GM12891 (cell line): Measurements from ENCODE around the gene ASRGL1.

ENCODE experiments used
- DNase-seq: peaks from one replicate; pipeline ENCODE4 v3.0.0; 2011; ENCODE audit warnings: low spot score; ENCODE audit not compliant: insufficient read length
- FAIRE-seq: peaks from 2 replicates; lab custom pipeline; 2011; peaks lifted over from hg19 to GRCh38; lab: Jason Lieb, UNC
- PAX5 ChIP-seq: IDR thresholded peaks from 2 replicates; pipeline ENCODE4 v1.6.1; 2011; ENCODE audit warnings: low read length, moderate library complexity, mild to moderate bottlenecking; ENCODE audit not compliant: insufficient read depth, severe bottlenecking
- POLR2A ChIP-seq: IDR thresholded peaks from 2 replicates; pipeline ENCODE4 v1.6.1; 2011; ENCODE audit warnings: low read depth, low read length, control low read depth
- POLR2AphosphoS5 ChIP-seq: IDR thresholded peaks from 2 replicates; pipeline ENCODE4 v1.6.1; 2011; ENCODE audit warnings: low read depth, low read length, control low read depth
- POU2F2 ChIP-seq: IDR thresholded peaks from 2 replicates; pipeline ENCODE4 v1.6.1; 2011; ENCODE audit warnings: low read depth, mild to moderate bottlenecking, control low read depth, low read length, moderate library complexity
- SPI1 ChIP-seq: IDR thresholded peaks from 2 replicates; pipeline ENCODE4 v1.6.1; 2011; ENCODE audit warnings: low read depth, low read length, control low read depth
- TAF1 ChIP-seq: IDR thresholded peaks from 2 replicates; pipeline ENCODE4 v1.6.1; 2011; ENCODE audit warnings: low read depth, low read length, control low read depth

The ASRGL1 gene

DNA sequence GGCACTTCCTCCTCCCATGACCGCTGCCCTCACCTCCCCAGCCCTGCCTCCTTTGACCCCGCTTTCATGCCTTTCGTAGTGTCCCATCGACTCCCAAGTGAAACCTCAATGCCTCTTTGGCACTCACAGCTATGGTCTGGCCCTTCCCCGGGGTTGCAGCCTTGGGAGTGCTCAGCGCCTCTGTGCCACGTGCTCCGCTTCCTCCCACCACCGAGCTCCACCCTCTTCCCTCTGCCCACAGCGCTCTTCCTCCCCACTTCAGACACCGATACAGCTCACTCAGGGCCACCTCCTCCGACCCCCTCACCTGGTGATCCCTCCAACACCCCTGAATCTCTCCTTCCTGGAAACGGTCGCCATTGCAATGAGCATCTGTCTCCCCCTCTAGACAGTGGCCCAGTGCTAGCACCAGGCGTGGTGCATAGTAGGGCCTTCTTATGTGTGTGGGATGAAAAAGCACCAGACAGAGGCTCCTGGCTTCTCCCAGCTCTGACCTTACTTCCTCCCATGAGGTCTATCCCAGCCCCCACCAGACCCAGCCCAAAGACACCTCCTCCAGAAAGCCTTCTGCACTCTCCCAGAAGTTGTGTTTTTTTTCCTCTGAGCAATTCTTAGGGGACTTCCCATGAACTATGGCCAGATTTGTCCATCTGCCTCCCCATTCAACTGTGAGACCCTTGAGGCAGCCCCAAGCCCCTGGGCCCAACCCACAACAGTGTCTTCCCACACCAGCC is 65.1 kb downstream of the ASRGL1 start:
- DNase-seq (no peak), FAIRE-seq (no peak)
- TF ChIP-seq SPI1 (no peak), POLR2A (no peak), POU2F2 (no peak), PAX5 (no peak), TAF1 (no peak), POLR2AphosphoS5 (no peak)

DNA sequence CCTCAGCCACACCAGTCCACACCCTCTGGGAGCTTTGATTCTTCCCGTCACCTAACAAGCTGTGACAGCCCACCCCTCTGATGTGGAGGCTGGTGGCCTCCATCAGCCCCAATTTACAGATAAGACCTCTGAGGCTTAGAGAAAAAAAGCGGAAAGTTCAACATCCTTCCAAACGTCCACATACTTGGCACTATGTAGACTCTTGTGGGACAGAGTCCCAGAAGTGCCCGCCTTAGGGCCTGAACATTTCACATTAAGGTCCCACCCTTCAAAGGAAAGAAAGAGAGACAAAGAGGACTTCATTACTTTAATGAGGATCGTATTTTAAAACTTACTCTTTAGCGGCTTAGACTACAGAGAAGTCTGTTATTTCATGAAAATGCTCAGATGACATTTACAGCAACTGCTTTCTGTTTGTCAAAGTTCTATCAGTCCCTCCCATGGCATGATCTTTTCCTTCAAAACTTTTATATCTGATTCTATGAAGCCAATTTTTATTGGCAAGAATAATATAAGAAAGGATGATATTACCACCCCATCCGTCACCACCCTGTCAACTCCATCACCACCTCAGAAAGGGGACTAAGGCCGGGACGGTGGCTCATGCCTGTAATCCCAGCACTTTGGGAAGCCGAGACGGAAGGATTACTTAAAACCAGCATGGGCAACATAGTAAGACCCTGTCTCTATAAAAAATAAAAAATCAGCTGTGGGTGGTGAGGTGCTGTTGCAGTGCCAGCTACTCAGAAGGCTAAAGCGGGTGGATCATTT is 65.9 kb downstream of the ASRGL1 start:
- no peak for TF ChIP-seq PAX5
- TF ChIP-seq TAF1, result no peak
- no peak for TF ChIP-seq POU2F2
- TF ChIP-seq POLR2AphosphoS5, result no peak
- no peak for TF ChIP-seq SPI1
- no peak for TF ChIP-seq POLR2A
- no peak for DNase-seq

DNA sequence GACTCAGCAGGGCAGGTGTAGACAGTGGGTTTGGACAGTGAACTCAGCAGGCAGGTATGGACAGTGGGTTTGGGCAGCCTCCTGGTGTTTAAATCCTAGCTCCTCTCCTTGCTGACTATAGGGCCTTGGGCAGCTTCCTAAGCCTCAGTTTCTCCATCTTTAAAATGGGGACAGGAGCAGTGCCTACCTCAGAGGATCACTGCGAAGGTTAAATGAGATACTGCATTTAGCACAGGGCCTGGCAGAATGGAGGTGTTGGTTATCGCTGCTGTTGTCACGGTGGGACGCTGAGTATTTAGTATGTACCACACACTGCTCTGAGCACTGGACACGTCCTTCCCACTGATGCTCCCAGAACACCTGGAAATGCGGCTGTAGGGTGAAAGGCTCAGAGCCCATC is 67.2 kb downstream of the ASRGL1 start:
- TF ChIP-seq TAF1, result no peak
- TF ChIP-seq POLR2AphosphoS5, result no peak
- no peak for TF ChIP-seq POLR2A
- TF ChIP-seq PAX5, result no peak
- no peak for TF ChIP-seq POU2F2
- TF ChIP-seq SPI1, result no peak
- FAIRE-seq (no peak), DNase-seq (no peak)

More for the DNA sequence above, 65.9 kb downstream of the ASRGL1 start:
- no peak for FAIRE-seq

DNA sequence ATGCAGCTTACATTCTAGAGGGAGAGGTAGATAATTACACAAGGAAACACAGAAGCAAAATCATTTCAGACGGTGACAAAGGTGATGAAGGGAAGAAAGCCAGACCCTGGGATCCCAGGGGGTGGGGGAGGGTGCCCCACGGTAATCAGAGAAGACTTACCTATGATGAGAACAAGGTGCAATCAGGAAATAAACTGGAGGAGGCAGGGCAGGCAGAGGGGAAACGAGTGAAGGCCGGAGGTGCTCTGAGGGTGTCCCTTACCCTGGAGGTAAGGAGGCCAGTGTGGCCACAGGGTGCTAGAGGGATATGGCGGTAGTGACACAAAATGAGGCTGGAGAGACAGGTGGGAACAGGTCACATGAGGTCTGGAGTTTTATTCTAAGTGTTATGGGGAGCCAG is 67.7 kb downstream of the ASRGL1 start:
- TF ChIP-seq TAF1 (no peak), PAX5 (no peak), POLR2A (no peak), POLR2AphosphoS5 (no peak), POU2F2 (no peak), SPI1 (no peak)
- no peak for DNase-seq
- FAIRE-seq, result no peak

DNA sequence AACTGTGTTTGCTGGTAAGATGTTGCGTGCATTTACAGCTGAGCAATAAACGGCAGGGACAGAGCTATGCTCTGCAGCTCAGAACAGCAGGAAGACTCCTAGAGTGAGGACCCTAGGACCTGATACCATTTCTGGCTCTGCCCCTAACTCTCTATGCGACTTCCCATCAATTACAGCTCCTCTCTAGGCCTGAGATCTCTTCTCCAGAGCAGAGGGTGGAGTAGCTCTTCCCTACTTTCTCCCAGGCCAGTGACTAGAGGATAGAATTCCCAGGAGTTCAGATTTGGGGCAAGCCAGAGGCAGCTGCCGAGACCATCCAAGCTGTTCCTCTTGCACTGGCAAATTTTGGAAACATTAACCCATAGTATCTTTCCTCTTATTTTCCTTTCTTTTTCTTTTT is 68.8 kb downstream of the ASRGL1 start:
- TF ChIP-seq TAF1 (no peak), SPI1 (no peak), POU2F2 (no peak), POLR2A (no peak)
- DNase-seq, result no peak
- no peak for FAIRE-seq

DNA sequence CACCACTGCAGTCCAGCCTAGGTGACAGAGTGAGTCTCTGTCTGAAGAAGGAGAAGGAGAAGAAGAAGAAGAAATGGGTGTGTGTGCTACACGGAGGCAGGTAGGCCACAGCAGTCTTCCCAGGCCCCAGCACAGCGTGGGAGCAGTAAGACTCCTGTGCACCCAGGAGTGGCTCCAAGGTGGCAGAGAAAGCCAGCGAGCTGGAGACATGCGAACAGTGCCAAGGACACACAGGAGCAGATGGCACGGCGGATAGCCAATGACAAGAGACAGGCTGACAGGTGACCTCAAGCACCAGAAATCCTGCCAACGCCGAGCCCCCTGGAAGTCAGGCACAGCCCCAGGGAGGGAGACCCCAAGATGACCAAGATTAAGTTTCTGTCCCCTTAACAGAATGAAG is 72.6 kb downstream of the ASRGL1 start:
- DNase-seq (no peak), FAIRE-seq (no peak)
- TF ChIP-seq PAX5 (no peak), POLR2AphosphoS5 (no peak), TAF1 (no peak), POLR2A (no peak), POU2F2 (no peak), SPI1 (no peak)

DNA sequence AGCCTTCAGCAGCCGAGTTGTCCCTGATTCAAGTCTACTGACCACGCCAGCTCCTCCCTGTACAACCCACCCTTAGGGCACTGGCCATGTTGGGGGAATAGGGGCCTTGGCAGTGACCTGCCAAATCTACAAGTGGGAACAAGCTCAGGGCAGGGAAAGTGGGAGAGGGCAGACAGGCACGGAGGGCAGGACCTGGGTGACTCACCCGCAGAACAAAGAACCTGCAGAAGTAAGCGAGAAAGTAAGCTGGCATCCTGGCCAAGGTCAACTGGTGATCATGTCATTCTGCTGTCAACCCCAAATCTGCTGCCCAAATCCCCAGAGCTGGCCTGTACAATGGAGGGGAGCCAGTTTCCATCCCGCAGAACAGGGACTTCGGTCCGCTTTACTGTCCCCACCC is 73.7 kb downstream of the ASRGL1 start:
- no peak for DNase-seq
- TF ChIP-seq PAX5, result no peak
- TF ChIP-seq SPI1, result no peak
- TF ChIP-seq TAF1, result no peak
- TF ChIP-seq POLR2AphosphoS5, result no peak
- no peak for TF ChIP-seq POU2F2
- no peak for TF ChIP-seq POLR2A
- FAIRE-seq, result no peak

DNA sequence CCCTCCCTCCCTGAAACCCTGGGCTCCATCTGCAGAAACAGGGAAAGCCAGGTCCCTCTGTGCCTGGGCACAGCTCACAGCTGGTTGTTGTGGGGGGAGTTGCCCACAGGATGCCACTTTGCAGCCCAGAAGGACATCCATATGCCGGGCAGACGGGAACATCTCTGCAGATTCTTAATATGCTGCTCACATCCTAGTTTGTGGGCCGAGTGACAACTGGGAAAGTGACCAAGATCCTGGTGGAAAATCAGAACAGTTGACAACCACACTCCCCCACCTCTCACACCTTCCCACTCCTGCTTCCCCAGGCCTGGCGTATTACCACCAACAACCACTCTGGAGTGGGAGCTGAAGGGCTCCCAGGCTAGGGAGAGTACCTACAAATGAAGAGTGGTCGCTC is 74.3 kb downstream of the ASRGL1 start:
- TF ChIP-seq POLR2AphosphoS5 (no peak), POLR2A (no peak), POU2F2 (no peak), SPI1 (no peak), TAF1 (no peak), PAX5 (no peak)
- FAIRE-seq (no peak), DNase-seq (no peak)

DNA sequence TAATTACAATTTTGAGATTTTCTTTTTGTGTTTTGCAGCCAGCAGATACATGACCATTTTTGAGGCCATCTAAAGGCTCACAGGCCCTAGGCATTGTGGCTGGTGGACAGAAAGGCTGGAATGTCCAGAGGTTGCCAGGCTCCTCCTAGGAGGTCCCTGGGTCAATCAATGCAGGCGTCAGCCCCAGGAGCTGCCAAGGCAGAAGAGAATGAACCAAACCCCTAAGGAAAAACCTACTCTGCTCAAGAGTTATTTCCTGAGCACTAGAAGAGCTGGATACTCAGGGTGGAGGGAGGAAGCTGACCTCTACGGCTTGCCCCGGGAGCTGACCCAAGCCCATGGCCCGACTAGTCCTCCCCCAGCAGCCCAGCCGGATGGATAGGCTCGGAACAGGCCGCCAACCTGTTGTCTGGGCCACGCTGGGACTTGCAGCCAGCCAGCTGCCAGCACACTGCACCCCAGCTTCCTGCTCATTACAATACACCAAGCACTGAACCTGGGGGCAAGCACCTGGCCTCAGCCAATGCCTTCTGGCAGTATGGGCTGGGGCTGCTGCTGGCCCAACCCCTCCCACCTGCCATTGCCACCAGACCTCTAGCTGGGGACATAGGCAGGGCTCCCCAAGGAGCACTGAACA is 75.9 kb downstream of the ASRGL1 start:
- DNase-seq, result no peak
- no peak for FAIRE-seq
- TF ChIP-seq SPI1, result no peak

DNA sequence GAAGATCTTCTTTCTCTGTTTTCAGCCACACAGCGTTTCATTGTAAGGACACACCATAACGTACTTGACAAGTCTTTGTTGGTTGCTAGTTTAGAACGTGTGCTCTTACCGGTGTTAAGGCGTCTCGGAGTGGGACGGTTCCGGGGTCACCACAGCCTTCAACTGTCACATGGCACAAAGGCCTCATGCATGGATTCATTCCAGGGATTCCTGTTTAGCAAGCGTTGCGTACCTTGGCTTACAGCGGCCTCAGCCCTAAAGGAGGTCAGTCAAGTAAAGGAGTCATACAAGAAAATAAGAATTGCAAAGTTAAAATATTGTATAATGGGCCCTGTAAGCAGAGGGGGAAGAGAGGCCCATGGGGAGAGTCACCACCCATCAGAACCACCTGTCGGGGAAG is 79.3 kb downstream of the ASRGL1 start:
- TF ChIP-seq TAF1, result no peak
- DNase-seq (no peak), FAIRE-seq (no peak)
